ENCODE results near the gene SETBP1. TPM values are rescaled to one million over a fixed set of nuclear protein-coding genes. Genes with fewer than 3 reads are reported as not detected.

SETBP1 gene
- total RNA-seq, 1 donor from 2014 or later, result 22.6 TPM

GRCh38 chr18:45090526-45091140 lies 409.9 kb downstream of the SETBP1 start:
- DNase-seq, result no peak
- intact Hi-C loops (cut with micrococcal nuclease), result no loop called here
- no peaks in the 10 kb centered on the region for H3K27me3 Mint-ChIP-seq
- H3K9me3 Mint-ChIP-seq, result no peaks in the 10 kb centered on the region
- H3K4me1 Mint-ChIP-seq, result no peaks in the 10 kb centered on the region
- no peak overlapping the region for H3K27ac Mint-ChIP-seq
- H3K36me3 Mint-ChIP-seq (ENCODE audit: low read depth), result no peaks in the 10 kb centered on the region
- no peak overlapping the region for H3K4me3 Mint-ChIP-seq

DNA sequence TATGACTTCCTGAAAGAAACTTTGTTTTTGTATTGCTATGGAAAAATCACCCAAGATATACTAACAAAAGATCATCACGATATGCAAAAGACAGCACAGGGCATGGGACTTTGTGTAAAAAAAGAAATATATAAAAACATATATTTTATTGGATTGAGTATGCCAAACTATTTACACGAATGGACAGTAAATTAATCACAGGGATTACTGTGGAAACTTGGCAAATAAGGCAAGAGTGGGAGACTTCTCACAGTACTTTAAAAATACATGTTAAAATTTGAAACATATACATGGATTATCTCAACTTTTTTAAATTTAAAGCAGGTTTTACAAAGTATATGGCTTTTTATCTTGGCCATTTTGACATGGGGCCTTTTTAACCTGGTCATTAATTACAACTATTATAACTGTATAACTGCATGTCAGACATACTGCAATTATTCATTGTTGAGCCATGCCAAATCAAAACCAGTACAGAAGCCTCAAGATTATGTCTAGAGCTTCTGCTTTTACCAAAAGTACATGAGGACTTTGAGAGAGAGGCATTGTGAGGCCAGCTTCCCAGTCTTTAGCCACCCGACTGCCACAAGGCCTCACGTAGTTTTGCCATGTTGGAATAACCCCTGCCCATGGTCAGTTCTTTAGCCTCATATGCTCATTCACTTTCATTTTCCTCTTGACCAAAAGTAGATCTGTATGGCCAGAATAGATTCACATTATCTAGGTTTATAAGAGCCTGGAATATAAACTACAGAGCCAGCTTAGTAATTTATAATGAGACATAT lies 419.8 kb downstream of the SETBP1 start:
- Mint-ChIP-seq H3K9me3 (no peaks in the 10 kb centered on the region), H3K4me1 (no peaks in the 10 kb centered on the region), H3K4me3 (no peak overlapping the region), H3K27me3 (no peaks in the 10 kb centered on the region), H3K36me3 (ENCODE audit: low read depth) (no peaks in the 10 kb centered on the region), H3K27ac (no peak overlapping the region)
- no peak for DNase-seq
- intact Hi-C loops (cut with micrococcal nuclease), result no loop called here

DNA sequence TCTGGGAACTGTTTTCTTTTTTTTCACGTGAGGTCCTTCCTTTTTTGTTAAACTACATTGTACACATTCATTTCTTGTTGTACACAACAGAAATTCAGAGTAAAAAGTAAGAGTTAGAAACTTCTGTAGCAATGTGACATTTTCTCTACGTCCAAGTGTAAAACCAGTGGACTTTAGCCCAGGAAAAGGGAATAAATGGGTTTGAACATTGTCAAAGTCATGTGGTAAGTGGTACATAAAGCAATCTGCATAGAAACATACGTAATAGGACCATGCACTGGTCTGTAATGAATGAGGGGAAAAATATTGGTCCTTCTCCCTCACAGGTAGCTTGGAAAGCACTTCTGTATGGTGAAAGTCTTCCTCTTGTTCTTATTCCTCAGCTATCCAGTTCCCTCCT lies 421.4 kb downstream of the SETBP1 start:
- Mint-ChIP-seq H3K9me3 (no peaks in the 10 kb centered on the region), H3K27me3 (no peaks in the 10 kb centered on the region), H3K4me1 (no peaks in the 10 kb centered on the region), H3K4me3 (no peak overlapping the region), H3K36me3 (ENCODE audit: low read depth) (no peaks in the 10 kb centered on the region), H3K27ac (no peak overlapping the region)
- intact Hi-C loops (cut with micrococcal nuclease), result no loop called here
- no peak for DNase-seq

DNA sequence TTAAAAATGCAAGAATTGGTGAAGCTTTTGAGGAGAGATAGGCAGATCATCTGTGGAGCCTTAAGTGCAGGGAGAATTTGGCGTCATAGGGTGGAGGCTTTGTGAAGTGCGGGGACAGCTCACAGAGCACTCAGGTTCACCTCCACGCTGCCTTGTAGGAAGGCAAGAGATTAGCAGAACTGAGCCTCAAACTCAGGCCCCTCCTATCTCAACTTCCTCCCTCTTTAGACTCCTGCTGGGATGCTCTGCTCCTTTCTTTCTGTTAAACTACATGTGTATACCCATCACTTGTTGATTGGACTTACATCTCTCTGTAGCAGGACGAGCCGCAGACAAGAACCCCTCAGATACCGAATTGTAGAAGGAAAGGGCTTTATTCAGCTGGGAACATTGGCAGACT lies 422.2 kb downstream of the SETBP1 start:
- intact Hi-C loops (cut with micrococcal nuclease), result no loop called here
- Mint-ChIP-seq H3K4me1 (no peaks in the 10 kb centered on the region), H3K9me3 (no peaks in the 10 kb centered on the region), H3K27me3 (no peaks in the 10 kb centered on the region), H3K36me3 (ENCODE audit: low read depth) (no peaks in the 10 kb centered on the region), H3K4me3 (no peak overlapping the region), H3K27ac (no peak overlapping the region)
- no peak for DNase-seq

- Mint-ChIP-seq H3K4me3 (no peak overlapping the region), H3K9me3 (no peaks in the 10 kb centered on the region), H3K36me3 (ENCODE audit: low read depth) (no peaks in the 10 kb centered on the region), H3K27ac (no peak overlapping the region), H3K4me1 (no peaks in the 10 kb centered on the region), H3K27me3 (no peaks in the 10 kb centered on the region)
- DNase-seq, result no peak
- intact Hi-C loops (cut with micrococcal nuclease), result no loop called here
Measured at GRCh38 chr18:45103319-45104048, 422.8 kb downstream of the SETBP1 start.

DNA sequence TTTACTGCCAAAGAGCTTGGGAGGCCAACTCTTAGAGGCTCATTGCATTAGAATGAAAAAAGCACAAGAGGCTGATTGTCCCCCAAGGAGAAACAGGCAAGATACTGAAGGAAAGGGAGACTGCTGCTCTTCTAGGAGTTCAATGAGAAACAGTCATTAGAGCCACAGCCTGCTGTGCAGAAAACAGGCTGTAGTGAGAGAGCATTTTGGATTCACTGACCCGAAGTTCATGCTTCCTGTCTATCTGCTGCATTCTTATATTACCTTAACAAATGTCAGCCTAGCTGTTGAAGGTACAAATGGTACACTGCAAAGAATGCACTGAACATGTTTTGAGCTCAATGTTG lies 423.3 kb downstream of the SETBP1 start:
- Mint-ChIP-seq H3K27ac (no peak overlapping the region), H3K4me1 (no peaks in the 10 kb centered on the region), H3K27me3 (no peaks in the 10 kb centered on the region), H3K36me3 (ENCODE audit: low read depth) (no peaks in the 10 kb centered on the region), H3K9me3 (no peaks in the 10 kb centered on the region), H3K4me3 (no peak overlapping the region)
- no peak for DNase-seq
- intact Hi-C loops (cut with micrococcal nuclease), result no loop called here

- H3K27ac Mint-ChIP-seq, result no peak overlapping the region
- intact Hi-C loops (cut with micrococcal nuclease), result no loop called here
- no peaks in the 10 kb centered on the region for H3K36me3 Mint-ChIP-seq (ENCODE audit: low read depth)
- no peaks in the 10 kb centered on the region for H3K4me1 Mint-ChIP-seq
- H3K9me3 Mint-ChIP-seq, result no peaks in the 10 kb centered on the region
- no peaks in the 10 kb centered on the region for H3K27me3 Mint-ChIP-seq
- DNase-seq, result no peak
- H3K4me3 Mint-ChIP-seq, result no peak overlapping the region
Measured at GRCh38 chr18:45106331-45106774, 425.7 kb downstream of the SETBP1 start.

GRCh38 chr18:45107425-45107824 lies 426.7 kb downstream of the SETBP1 start:
- H3K27me3 Mint-ChIP-seq, result no peaks in the 10 kb centered on the region
- no peak overlapping the region for H3K27ac Mint-ChIP-seq
- intact Hi-C loops (cut with micrococcal nuclease), result no loop called here
- no peaks in the 10 kb centered on the region for H3K9me3 Mint-ChIP-seq
- H3K36me3 Mint-ChIP-seq (ENCODE audit: low read depth), result no peaks in the 10 kb centered on the region
- H3K4me1 Mint-ChIP-seq, result no peaks in the 10 kb centered on the region
- H3K4me3 Mint-ChIP-seq, result no peak overlapping the region
- DNase-seq, result no peak

DNA sequence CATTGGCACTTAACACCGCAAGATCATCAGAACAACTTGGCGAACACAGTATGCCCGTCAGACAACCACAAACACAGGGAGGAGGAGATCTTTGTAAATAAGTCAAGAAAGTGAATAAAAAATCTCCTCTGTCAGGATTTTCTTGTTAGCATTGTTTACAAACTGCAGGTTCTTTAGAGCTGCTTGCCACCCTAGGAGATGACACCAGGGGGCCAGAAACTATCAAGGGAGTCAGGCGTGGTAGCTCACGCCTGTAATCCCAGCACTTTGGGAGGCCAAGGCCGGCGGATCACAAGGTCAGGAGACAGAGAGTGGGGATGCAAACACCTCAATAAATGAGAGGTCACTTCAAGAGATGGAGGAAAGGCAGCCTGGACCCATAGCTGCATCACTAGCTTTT lies 428.1 kb downstream of the SETBP1 start:
- Mint-ChIP-seq H3K4me3 (no peak overlapping the region), H3K27ac (no peak overlapping the region), H3K36me3 (ENCODE audit: low read depth) (no peaks in the 10 kb centered on the region), H3K4me1 (no peaks in the 10 kb centered on the region), H3K9me3 (no peaks in the 10 kb centered on the region), H3K27me3 (peaks cover 3% of the 10 kb centered on the region)
- DNase-seq, result no peak
- intact Hi-C loops (cut with micrococcal nuclease), result no loop called here

- intact Hi-C loops (cut with micrococcal nuclease), result no loop called here
- no peaks in the 10 kb centered on the region for H3K4me1 Mint-ChIP-seq
- no peak for DNase-seq
- H3K27me3 Mint-ChIP-seq, result peaks cover 3% of the 10 kb centered on the region
- H3K9me3 Mint-ChIP-seq, result no peaks in the 10 kb centered on the region
- H3K36me3 Mint-ChIP-seq (ENCODE audit: low read depth), result no peaks in the 10 kb centered on the region
- H3K4me3 Mint-ChIP-seq, result no peak overlapping the region
- no peak overlapping the region for H3K27ac Mint-ChIP-seq
Measured at GRCh38 chr18:45109271-45109670, 428.6 kb downstream of the SETBP1 start.

- Mint-ChIP-seq H3K4me1 (no peaks in the 10 kb centered on the region), H3K4me3 (no peak overlapping the region), H3K27ac (no peak overlapping the region), H3K36me3 (ENCODE audit: low read depth) (no peaks in the 10 kb centered on the region), H3K9me3 (no peaks in the 10 kb centered on the region), H3K27me3 (peaks cover 3% of the 10 kb centered on the region)
- intact Hi-C loops (cut with micrococcal nuclease), result no loop called here
- DNase-seq, result no peak
Measured at GRCh38 chr18:45109706-45110105, 429.0 kb downstream of the SETBP1 start.

GRCh38 chr18:45110577-45111501 lies 430.2 kb downstream of the SETBP1 start:
- Mint-ChIP-seq H3K36me3 (ENCODE audit: low read depth) (no peaks in the 10 kb centered on the region), H3K27me3 (peaks cover 6% of the 10 kb centered on the region), H3K4me1 (no peaks in the 10 kb centered on the region), H3K27ac (no peak overlapping the region), H3K4me3 (no peak overlapping the region), H3K9me3 (no peaks in the 10 kb centered on the region)
- intact Hi-C loops (cut with micrococcal nuclease), result no loop called here
- DNase-seq, result no peak

DNA sequence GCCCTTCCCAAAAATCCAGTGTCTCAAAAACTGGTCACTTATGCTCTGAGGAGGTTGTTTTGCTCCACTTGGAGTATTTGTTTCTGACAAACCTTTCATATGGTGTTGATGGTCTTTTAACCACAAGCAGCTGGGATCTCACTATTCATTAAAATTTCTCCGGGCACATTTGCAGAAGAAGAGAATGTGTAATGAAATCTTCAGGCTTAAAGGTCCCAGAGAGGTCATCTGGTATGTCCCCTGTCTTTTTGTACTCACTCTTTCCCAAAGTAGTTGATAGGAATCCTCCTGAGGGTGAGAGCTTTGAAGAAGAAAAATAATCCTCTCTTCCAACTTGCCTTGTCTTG lies 430.8 kb downstream of the SETBP1 start:
- no peaks in the 10 kb centered on the region for H3K9me3 Mint-ChIP-seq
- intact Hi-C loops (cut with micrococcal nuclease), result no loop called here
- H3K4me3 Mint-ChIP-seq, result no peak overlapping the region
- no peaks in the 10 kb centered on the region for H3K4me1 Mint-ChIP-seq
- DNase-seq, result no peak
- H3K27ac Mint-ChIP-seq, result no peak overlapping the region
- no peaks in the 10 kb centered on the region for H3K36me3 Mint-ChIP-seq (ENCODE audit: low read depth)
- peaks cover 6% of the 10 kb centered on the region for H3K27me3 Mint-ChIP-seq

DNA sequence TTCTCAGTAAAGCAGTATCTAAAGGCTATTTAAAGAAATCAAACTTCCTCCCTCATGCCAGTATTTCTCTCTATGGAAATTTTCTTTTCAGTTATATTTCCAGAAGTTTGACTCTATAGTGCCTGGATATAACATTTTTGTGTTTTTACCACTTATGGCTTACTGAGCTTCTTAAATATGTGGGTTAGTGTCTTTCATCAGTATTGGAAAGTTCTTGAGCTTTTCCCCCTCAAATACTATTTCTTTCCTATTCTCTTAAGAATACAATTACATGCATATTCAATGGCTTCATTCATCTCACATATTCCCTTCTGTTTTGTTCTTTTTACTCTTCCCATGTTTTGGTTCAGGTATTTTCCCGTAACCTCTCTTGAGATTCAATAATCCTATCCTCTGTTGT lies 432.0 kb downstream of the SETBP1 start:
- no peak overlapping the region for H3K4me3 Mint-ChIP-seq
- no peaks in the 10 kb centered on the region for H3K9me3 Mint-ChIP-seq
- peaks cover 6% of the 10 kb centered on the region for H3K27me3 Mint-ChIP-seq
- DNase-seq, result no peak
- H3K4me1 Mint-ChIP-seq, result no peaks in the 10 kb centered on the region
- intact Hi-C loops (cut with micrococcal nuclease), result no loop called here
- no peak overlapping the region for H3K27ac Mint-ChIP-seq
- no peaks in the 10 kb centered on the region for H3K36me3 Mint-ChIP-seq (ENCODE audit: low read depth)
